ENCODE results near the gene ADGRL1.

ADGRL1 gene

DNA sequence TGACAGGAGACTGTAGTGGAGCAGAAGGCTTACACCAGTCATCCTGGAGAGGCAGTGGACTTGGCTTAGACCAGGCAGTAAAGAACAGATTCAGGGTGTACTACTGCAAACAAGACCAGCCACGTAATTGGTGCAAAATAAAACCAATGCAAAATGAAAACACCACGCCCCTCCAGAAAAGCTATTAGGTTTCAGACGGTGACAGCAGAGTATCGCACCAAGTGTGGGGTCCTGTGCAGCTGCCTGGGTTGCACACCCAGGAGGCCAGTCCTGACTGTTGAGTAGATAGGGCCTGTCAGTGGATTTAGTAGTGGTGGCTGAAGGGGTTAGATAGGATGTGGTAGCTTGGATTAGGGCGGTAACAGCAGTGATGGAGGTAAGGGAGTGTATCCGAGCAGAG lies 83.0 kb downstream of the ADGRL1 start:
- no peak for DNase-seq (ENCODE audit: low read depth)
- no peak overlapping the region for H3K4me3 ChIP-seq (ENCODE audit: low read depth, low read length)
- TF ChIP-seq MYC (IDR thresholded peaks at IDR 0.05; ENCODE audit: low read depth, low read length) (no peak), POLR2A (IDR thresholded peaks at IDR 0.05; ENCODE audit: extremely low read depth, insufficient read length) (no peak), MAX (IDR thresholded peaks at IDR 0.05; ENCODE audit: low read depth, low read length) (no peak)
- TF ChIP-seq, protein P1, sequence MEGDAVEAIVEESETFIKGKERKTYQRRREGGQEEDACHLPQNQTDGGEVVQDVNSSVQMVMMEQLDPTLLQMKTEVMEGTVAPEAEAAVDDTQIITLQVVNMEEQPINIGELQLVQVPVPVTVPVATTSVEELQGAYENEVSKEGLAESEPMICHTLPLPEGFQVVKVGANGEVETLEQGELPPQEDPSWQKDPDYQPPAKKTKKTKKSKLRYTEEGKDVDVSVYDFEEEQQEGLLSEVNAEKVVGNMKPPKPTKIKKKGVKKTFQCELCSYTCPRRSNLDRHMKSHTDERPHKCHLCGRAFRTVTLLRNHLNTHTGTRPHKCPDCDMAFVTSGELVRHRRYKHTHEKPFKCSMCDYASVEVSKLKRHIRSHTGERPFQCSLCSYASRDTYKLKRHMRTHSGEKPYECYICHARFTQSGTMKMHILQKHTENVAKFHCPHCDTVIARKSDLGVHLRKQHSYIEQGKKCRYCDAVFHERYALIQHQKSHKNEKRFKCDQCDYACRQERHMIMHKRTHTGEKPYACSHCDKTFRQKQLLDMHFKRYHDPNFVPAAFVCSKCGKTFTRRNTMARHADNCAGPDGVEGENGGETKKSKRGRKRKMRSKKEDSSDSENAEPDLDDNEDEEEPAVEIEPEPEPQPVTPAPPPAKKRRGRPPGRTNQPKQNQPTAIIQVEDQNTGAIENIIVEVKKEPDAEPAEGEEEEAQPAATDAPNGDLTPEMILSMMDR (IDR thresholded peaks at IDR 0.05; ENCODE audit: low read depth, low read length): no peak

GRCh38 chr19:14120497-14120780 lies 85.5 kb downstream of the ADGRL1 start:
- no peak overlapping the region for H3K4me3 ChIP-seq (ENCODE audit: low read depth, low read length)
- no peak for DNase-seq (ENCODE audit: low read depth)
- TF ChIP-seq, protein P1 (IDR thresholded peaks at IDR 0.05; ENCODE audit: low read depth, low read length): no peak
- TF ChIP-seq MYC (IDR thresholded peaks at IDR 0.05; ENCODE audit: low read depth, low read length) (no peak), MAX (IDR thresholded peaks at IDR 0.05; ENCODE audit: low read depth, low read length) (no peak), POLR2A (IDR thresholded peaks at IDR 0.05; ENCODE audit: extremely low read depth, insufficient read length) (no peak)

DNA sequence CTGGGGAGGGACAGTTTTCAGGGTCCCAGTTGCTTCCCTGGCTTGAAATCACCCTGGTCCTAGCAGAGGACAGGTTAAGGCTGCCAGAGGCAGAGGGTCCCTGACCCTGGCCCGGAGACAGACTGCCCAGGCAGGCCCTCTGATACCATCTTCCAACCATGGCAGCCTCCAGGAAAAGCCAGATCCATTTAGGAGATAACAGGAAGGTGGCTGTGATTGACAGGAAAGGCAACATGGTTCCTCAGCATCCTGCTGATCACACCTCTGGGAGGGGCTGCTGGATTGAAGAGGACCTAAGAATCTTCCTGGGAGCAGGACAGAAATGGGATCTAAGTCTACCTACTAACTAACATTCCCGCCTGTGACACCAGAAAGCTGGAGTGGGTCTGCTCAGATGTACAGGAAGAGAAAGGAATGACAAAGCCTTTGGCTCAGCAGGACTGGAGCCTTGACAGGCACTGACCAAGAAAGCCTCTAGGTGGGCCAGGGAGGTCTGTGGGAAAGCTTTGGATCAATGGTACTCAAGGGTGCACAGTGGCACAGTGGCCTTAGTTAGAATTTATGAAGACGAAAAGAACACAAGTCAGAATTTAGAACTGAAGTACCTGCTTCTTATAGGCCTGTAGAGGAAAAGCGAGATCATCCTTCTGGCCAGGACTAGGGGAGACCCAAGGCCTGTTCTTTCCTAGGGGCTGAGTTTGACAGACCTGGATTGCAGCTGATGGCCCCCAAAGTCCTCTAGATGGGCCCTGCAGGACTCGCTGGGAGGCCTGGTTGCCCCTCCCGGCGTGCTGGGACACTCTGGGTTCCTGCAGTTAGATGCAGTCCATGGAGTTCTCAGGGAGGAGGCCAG lies 86.1 kb downstream of the ADGRL1 start:
- H3K4me3 ChIP-seq (ENCODE audit: low read depth, low read length): peak overlapping the region; percentile 54
- DNase-seq (ENCODE audit: low read depth): no peak
- TF ChIP-seq POLR2A (IDR thresholded peaks at IDR 0.05; ENCODE audit: extremely low read depth, insufficient read length): no peak
- TF ChIP-seq MAX (IDR thresholded peaks at IDR 0.05; ENCODE audit: low read depth, low read length): no peak
- TF ChIP-seq, protein P1 (IDR thresholded peaks at IDR 0.05; ENCODE audit: low read depth, low read length): no peak
- no peak for TF ChIP-seq MYC (IDR thresholded peaks at IDR 0.05; ENCODE audit: low read depth, low read length)

- H3K4me3 ChIP-seq (ENCODE audit: low read depth, low read length): peak overlapping the region; percentile 54
- DNase-seq (ENCODE audit: low read depth): no peak
- TF ChIP-seq, protein P1 (IDR thresholded peaks at IDR 0.05; ENCODE audit: low read depth, low read length): no peak
- TF ChIP-seq MYC (IDR thresholded peaks at IDR 0.05; ENCODE audit: low read depth, low read length) (no peak), POLR2A (IDR thresholded peaks at IDR 0.05; ENCODE audit: extremely low read depth, insufficient read length) (no peak), MAX (IDR thresholded peaks at IDR 0.05; ENCODE audit: low read depth, low read length) (no peak)
Observed at GRCh38 chr19:14119146-14119545, 86.8 kb downstream of the ADGRL1 start.

DNA sequence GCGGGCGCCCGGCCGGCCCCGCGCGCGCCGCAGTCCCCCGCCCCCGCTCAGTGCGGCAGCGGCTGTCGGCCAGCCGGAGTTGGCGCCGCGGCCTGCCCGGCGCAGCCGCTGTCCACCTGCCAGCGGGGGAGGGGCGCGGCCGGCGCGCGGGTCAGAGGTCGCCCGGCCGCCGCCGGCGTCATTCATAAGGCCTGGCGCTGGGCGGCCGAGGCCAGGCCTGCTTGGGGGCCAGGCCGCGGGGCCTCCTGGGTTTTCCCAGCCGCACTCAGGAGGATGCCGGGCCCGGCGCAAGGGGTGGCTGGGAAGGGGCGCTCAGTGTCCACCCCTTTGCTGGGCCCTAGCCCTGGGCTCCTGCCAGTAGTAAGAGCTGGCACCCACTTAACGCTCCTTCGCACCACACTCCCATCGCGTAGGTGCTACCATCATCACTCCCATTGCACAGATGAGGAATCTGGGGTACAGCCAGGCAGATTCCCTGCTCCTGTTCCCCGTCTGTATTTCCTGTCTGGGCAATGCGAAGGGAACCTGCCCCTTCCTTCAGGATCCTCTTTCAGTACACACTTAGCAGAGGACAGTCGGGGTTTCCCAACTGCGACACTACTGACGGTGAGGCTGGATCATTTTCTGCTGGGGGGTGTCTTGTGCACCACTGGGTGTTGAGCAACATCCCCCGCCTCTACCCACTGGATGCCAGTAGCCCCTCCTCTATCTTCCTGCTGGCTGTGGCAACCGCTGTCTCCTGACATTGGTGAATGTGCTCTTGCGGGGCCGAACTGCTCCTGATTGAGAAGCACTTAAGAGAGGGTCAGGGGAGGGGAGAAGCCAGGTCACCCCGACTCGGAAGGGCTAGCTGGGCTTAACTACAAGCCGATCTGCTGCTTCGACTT lies 87.6 kb downstream of the ADGRL1 start:
- peak; percentile 96 for DNase-seq (ENCODE audit: low read depth)
- peak overlapping the region; percentile 54 for H3K4me3 ChIP-seq (ENCODE audit: low read depth, low read length)
- TF ChIP-seq POLR2A (IDR thresholded peaks at IDR 0.05; ENCODE audit: extremely low read depth, insufficient read length): peak; percentile 53
- TF ChIP-seq, protein P1 (IDR thresholded peaks at IDR 0.05; ENCODE audit: low read depth, low read length): no peak
- peak; percentile 42 for TF ChIP-seq MYC (IDR thresholded peaks at IDR 0.05; ENCODE audit: low read depth, low read length)
- TF ChIP-seq MAX (IDR thresholded peaks at IDR 0.05; ENCODE audit: low read depth, low read length): peak; percentile 61; the same call in 1 of the 2 replicates
